COR-L47 (cell line): ENCODE measurements around the gene PRPS1L1.

Experiments
- DNase-seq: peaks from one replicate; lab custom pipeline; 2025; lab: John Stamatoyannopoulos, UW

The PRPS1L1 gene

DNA sequence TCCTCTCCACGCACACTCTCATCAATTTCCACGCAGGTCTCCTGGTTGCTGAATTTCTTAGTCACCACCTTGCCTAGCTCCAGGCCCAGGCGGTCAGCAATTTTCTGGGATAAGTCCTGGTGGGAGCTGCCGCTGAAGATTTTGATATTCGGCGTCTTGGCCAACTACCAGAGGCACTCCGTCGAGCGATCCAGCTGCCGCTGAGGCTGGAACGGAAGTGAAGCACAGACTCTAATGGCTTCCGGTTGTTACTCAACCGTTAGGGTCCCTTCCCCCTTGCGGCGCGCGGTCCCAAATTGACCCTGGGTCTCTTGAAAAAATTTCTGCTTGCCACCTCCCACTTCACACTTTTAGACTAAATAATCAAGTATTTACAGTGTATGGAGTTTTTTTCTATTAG lies at the start of gene PRPS1L1:
TSS of gene PRPS1L1 (minus strand) at position 219 of the 400 bp plus-strand sequence.
- no peak for DNase-seq

DNA sequence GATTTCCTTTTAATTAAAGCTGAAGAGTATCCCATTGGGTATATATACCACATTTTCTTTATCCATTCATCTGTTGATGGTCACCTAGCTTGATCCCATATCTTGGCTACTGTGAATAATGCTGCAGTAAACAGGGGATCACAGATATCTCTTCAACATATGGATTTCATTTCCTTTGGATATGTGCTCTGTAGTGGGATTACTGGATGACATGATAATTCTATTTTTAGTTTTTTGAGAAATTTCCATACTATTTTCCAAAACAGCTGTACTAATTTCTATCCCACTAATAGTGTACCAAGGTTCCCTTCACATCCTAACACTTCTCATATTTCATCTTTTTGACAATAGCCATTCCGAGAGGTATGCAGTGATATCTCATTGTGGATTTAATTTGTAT lies 48.8 kb upstream of the PRPS1L1 start:
- DNase-seq, result no peak

DNA sequence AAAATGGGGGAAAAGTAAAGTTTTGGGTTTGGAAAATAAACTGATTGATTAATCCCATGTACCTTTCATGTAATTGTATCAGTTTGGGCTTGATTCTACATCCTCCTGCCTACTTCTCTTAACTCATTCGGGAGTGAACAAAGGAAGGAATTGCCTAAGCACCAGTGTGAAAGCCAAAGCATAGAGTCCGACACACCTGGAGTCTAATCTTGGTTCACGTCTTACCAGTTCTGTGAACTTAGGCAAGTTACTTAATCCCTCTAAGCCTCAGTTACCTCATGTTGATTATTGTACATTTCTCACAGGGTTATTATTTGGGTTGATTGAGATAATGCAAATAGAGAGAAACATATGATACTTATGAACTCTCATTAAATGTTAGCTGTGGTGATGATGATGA lies 41.1 kb upstream of the PRPS1L1 start:
- no peak for DNase-seq

DNA sequence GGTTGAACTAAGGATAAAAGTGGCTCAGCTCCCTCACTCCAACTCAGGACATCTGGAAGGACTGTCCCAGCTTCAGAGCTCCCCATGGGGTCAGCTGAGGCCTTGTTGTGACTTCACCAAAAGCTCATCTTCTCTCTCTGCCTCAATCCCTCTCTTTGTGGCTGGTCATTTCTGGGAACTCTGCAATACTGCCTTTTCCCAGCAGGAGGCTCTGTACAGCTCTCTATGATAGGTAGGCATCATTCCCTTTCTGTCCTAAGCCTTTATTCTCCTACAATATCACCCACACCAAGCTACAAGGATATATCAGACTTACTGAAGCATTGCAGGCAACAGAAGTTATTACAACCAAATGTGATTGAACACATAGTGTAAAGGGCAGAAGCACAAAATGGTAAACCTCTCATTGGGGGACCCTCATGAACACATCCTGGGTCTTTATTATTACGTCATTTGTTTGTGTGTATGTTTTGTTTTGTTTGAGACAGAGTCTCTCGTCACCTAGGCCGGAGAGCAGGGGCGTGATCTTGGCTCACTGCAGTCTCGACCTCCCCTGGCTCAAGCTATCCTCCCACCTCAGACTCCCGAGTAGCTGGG lies 36.7 kb upstream of the PRPS1L1 start:
- DNase-seq, result no peak

DNA sequence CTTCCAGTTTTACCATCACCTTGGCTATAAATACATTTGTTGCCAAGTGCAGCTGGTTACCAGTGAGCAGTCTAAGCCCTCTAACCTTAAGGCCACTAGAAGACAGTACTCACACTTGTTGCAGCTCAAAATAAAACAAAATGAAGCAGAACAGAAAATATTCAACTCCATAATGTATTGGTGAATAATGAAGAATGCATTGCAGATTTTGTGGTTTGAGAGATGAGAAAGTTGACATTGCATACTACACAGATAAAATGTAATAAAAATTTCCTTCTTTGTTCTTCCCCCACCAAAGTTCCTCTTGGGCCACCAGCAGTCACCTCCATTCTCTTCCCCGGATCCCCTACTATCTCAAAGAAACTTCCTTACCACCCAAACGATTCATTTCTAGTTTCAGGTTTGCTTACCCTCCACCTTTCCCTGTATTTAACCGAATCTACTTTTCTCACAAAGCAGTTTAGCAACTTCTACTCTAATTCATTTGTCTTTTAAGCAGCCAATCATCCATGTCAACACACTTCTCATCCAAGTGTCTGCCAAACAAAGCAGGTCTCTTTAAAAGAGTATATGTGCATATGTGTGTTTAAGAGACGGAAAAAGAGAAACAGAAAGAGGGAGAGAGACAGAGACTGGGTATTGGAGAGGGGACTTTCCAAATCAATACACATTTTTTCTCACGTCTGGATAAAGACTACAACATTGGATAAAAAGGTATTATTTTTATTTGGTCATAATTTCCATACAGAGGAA lies 35.7 kb upstream of the PRPS1L1 start:
- no peak for DNase-seq

DNA sequence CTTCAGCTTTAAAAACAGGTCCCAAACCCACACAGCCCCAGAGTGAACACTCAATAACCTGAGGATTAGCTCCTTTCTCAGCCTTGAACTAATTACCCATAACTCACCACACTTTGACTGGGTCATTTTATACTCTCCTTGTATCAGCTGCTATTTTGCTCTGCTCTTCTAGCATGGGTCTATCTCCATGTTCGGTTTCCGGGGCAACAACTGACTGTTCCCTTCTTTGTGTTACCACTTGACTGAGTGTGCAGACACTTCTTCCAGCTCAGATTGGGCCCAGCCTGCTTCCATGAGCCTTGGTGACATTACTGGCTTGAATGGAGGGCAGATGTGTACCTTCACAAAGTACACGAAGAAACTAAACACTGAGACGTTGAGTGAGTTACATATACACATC lies 31.5 kb upstream of the PRPS1L1 start:
- DNase-seq, result no peak

DNA sequence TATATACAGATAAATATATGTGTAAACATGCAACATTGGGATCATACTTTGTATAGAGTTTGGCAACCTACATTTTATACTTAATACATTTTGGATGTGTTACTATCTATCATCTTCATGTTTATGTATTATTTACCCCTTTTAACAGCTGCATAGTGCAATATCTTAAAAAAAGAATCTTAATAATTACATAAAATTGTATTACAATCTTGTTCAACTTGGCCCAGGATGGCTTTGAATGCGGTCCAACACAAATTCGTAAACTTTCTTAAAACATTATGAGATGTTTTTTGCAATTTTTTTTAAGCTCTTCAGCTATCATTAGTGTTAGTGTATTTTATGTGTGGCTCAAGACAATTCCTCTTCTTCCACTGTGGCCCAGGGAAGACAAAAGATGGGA lies 26.3 kb upstream of the PRPS1L1 start:
- DNase-seq, result no peak

DNA sequence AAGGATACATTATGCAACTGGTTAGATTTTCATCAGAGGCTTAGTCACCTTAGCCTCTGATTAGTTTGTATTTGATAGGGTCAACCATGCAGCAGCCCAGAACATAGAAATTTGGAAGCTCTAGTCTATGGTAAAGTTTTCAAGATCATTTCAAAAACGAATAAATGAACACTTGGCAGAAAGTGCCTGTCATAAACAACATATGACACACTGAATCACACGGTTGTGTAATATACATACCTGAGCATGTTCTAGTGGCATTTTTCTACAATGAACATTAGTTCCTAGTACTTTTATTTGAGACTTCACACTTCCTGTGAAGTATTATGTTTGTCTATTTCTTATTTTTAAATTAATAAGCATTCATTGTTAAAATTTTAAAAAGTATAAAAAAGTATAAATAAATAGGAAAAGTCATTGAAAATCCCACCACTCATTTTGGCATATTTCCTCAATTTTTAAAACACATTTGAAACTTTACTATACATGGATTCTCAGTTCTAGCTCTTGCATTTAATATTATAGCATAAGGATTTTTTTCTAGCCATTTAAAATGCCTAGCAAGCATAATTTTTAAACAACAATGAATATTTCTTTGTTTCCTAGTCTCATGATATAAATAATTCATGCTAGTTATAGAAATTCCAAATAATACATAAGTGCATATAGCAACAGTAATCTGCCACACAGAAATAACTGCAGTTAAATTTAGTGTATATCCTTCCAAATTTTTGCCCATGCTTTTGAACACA lies 25.7 kb upstream of the PRPS1L1 start:
- no peak for DNase-seq

DNA sequence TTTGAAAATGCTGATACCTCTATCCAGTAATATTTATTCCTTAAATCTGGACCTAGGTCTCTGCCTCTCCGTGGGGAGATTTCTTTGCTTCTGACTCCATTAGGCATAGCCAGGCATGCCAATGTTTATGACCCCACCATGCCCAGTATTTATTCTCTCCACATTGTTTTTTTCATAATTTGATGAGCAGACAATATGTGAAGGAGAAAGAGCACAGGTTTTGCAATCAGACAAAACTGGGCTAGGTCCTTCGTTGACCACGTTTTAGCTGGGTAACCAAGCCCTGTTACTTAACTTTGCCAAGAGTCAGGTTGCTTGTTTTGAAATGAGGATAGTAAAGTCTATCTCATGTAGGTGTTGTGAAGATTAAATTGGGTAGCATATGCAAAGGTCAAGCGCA lies 21.6 kb upstream of the PRPS1L1 start:
- DNase-seq, result no peak

DNA sequence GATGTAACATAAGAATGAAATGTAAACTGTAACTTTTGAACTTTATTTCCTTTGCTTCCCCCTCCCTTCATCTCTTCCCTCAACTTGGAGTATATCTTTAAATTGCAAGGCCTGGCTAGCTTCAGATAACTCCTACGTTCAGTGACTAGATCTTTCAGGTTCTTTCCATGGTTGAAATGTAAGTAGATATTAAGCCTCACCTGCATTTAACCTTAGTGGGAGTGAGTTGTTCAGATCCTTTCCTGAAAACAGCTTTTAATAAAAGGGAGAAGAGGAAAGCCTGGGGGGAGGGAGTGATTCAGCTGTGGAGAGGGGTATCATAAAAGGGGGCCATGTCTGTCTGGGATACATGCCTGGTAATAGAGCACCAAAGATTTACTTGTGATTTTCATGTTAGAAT lies 19.0 kb upstream of the PRPS1L1 start:
- no peak for DNase-seq

DNA sequence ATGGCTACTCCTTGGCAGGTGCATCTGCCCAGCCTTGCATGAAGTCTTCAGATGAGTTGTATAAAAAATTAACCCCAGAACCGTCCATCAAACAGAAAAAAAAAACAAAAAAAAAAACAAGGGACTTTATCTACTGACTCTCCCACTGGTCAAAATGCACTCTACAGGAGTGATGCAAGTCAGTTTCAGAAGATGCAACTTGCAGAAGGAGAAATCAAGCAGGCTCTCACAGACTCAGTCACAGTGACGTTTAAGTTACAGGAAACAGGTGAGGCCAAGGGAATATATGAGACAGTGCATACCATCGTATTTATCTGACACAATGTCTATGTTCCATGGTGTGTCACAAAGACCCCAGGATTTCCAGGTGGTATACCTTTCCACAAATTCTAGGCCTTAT lies 17.5 kb upstream of the PRPS1L1 start:
- DNase-seq, result no peak

DNA sequence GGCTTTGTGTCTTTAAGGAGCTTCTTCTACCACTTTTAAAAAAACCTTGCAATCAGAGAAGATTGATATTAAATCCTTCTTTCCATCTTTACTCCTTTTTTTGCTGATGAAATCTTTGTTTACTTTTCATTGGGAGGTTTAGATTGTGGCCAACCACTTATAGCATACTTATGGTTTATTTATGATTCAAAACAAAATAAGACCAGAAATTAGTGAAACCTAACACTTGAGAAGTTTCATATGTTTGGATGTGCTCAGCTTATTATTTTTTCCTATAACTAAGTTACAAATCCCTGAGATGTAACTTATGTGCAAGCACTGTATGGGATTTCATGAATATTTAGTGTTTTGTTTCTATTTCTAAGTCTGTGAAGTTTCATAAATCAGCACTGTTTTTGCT lies 13.5 kb upstream of the PRPS1L1 start:
- DNase-seq, result no peak

DNA sequence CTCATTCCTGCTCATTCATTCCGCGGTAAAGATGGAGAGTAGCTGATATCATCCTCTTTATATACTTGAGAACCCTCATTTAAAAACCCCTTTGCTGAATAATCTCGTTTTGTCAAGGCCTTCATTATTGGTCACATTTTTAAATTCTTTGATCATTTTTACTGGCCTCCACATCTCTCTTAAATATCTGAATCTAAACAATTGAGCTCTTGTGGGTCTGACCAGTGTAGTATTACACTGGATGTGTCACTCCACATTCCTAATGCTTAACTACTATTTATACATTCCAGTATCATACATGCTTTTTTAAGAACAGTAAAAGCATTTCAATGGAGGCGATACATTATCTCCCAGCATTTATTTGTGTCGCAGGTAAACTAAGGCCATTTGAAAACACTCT lies 12.6 kb upstream of the PRPS1L1 start:
- DNase-seq, result no peak

DNA sequence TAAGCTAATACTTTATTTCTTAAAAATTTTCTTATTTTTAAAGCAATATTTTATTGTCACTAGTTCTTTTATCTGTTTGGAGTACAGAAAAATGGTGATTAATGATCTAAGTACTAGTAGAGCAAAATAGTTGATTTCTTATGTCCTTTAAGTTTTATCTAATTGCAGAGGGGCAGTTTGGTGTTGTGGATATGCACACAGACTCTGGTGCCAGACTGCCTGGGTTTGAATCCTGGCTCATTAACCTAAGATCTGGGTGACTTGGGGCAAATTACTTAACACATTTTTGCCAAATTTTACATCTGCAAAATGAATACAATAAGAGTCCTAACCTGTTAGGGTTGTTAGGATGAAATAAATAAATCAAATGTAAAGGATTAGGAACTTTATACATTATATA lies 10.7 kb upstream of the PRPS1L1 start:
- DNase-seq, result no peak

DNA sequence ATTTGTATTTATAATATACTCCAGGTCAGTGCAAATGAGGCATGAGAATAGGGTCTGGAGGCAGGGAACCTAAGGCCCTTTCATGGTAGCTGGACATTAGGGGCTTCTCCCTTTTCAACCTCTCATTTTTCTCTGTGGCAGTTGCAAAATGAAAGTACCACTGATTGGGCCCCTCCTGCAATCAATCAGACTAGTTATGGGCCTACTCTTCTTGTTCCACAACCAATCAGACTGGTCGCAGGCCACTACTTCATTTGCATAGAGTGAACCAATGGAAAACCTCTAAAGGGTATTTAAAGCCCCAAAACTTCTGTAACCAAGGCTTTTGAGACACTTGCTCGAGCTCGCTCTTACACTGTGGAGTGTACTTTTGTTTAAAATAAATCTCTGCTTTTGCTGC lies 10.0 kb upstream of the PRPS1L1 start:
- DNase-seq, result no peak

DNA sequence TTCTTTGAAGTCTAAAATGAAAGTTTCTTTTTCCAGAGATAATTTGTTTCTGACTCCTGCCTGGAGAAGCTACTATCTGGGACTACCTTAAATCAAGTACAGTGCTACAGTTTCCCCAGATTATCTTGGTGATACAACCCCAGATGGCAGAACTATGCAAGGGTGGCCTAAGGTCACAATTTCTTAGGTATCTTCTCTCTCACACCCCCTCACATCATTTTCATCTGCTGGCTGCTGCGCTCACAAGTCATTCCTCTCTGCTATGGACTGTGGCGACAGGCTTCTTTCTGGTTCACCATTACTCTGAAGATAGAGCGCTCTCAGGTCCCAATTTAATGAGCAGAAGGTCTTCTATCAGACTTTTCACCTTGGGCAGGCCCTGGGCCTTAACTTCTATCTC lies 9.1 kb upstream of the PRPS1L1 start:
- DNase-seq, result no peak

DNA sequence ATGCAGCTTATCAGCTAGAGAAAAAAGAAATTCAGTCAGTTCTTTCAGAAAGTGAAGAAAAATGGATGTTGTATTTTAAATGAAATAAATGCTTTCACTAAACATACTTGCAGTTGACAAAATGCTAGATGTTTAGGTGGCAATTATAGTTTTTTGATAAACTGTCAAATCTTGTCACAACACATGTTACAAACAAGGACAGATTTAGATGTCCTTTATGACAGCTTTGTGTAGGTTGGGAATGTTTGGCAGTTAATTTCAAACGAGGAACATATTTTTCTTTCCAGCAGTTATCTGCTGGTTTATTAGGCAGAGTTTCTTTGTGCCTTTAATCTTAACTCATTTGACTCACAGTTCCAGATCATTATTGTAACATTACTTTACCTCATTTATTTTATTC lies 3.1 kb upstream of the PRPS1L1 start:
- no peak for DNase-seq

DNA sequence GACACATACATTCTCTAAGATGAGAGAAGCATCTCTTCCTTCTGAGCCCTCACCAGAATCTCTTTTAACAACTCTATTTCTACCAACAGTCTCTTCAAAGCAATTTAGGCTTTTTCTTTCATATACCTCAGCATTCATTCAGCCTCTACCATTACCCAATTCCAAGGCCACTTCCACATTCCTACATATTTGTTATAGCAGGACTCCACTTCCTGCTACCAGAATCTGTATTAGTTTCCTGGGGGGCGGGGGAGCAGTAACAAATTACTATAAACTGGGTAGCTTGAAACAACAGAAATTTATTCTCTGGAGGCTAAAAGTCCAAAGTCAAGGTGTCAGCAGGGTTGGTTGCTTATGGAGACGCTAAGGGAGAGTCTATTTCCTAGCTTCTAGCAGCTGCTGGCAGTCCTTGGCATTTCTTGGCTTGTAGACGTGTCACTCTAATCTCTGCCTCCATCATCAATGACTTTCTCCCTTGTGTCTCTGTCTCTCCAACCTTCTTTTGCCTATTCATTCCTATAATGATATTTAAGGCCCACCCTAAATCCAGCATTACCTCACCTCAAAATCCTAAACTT lies 7.4 kb downstream of the PRPS1L1 start:
- no peak for DNase-seq

DNA sequence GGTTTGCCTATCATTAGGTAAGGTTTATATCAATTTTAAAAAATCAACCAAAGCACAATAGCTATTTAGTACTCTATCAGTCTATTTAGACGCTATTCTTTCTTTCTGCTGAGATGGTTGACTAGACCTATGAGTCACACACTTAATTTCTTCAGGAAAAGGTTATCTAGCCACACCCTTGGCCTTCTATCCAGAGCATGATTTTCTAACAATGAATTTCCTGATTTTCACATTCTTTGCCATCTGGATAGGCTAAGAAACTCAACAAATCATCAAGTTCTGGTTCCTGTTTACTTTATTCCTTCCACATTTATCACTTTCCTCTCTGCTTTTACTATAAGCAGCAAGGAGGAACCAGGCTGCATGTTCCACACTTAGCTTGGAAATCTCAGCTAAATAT lies 8.1 kb downstream of the PRPS1L1 start:
- DNase-seq, result no peak

DNA sequence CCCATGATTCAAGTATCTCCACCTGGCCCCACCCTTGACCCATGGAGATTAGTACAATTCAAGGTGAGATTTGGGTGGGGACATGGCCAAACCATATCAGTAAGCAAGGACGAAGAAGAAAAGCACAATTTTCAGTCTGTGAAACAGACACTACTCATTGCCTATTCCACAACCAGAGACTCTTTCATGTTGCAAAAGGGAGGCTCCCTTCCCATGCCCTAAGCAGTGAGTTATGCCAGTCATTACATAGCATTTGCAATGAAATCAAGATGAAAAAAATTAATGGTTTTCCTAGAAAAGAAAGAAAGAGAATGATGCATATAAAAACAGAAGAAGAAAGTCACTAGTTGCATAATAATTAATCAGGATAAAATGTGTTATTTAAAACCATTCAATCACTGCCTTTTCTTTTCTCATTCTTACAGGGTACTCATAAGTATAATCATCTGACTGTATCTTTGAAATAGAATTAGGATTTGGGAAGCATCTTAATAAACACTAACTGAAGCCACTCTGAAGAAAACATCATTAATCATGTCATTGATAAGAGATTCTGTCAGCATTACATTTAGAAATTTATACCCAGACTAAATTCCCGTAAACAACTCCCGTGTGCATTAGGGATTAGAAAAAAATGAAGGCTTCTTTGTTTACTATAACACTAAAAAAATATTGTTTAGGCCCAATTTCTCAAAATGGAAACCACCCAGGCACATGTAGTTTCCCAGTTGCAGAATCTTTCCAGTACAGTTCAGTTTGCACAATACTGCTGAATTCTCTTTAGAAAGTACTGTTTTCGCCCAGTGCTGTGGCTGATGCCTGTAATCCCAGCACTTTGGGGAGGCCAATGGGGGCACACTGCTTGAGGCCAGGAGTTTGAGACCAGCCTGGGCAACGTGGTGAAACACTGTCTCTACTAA lies 9.1 kb downstream of the PRPS1L1 start:
- DNase-seq, result no peak

DNA sequence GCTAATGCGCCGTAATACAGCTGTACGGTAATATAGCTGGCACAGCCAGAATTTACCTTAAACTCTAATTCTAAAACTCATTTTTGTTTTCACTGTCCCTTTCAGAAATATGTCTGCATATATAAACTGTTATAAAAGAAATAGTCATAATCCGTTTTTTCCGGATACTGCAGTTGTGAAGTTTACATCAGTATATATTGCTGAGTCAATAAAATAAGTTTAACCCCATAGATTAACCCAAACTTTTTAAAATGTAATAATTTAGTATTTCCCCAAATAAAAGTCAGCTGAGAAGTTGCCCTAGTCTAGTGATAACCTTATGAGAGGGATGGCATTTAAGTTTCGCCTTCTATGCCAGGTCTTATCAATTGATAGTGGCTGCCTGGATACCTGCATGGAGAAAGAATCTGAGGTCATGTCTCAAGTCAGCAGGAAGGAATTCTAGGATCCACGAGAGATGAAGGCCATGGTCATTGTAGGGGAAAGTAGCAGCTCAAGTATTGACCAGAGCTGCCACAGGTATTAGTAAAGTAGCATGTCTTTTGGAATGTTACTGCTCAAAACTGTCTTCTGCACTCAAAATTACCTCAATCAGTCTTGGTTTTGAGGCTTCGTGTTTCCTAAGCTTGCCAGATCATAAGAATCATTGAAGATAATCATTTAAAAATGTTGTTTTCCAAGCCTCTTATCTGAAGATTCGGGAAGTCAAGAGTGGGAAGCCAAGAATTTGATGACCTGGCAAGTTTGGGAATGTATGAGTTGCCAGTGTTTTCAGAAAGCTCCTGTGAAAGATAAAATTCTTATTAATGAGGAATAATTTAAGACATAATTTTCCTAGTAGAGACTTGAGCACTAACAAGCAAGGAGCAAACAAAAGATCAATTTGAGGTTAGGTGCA lies 10.8 kb downstream of the PRPS1L1 start:
- DNase-seq, result no peak
